Stimulated activated CD4-positive, alpha-beta T cell treated with anti-CD3 and anti-CD28 coated beads, Interleukin-15, amount 100 ng/mL, for 48 hours (primary cell): Measurements from ENCODE around the gene BOK.
A peak's percentile ranks its signal among the peaks of the same experiment; 100 is the strongest.

Experiments used
- DNase-seq, 2 donors: peaks; one replicate each; pipeline ENCODE4 v3.0.0-alpha.2; 2020; ENCODE audit warnings: low read depth in 2 of 2

The BOK gene

GRCh38 chr2:241598487-241598886, 39.9 kb downstream of the BOK start:
- DNase-seq: no peak

DNA sequence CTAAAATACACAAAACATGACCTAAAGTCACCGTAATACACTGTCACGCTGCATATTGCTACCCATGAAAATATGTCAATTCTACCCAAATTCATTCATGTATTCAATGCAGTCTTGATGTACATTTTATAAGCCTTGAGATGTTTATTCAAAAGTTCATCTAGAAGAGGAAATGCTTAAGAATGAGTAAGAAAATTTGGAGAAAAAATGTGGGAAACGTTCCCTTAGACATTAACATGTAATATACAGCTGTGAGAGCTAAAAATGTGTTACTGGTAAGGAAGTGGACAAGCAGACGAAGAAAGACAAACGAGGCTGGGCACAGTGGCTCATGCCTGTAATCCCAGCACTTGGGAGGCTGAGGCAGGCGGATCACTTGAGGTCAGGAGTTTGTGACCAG, 41.1 kb downstream of the BOK start:
- DNase-seq: no peak

DNA sequence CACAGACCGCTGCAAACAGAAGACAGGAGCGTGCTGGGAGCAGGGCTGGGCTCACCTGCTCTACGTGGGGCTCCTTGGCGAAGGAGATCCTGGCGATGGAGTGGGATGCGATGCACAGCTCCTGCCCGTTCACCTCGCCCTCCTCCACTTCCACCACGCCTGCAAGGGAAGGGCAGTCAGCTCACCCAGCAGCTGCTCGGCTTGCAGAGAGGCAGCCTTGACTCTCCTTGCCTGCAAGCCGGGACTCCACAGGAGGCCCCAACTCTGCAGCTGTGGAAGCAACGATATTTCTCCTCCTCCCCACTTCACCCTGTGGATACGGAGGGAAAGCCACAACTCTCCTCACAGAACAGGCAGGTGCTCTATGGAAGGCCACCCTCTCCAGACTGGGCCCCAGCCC, 43.3 kb downstream of the BOK start:
- no peak for DNase-seq

DNA sequence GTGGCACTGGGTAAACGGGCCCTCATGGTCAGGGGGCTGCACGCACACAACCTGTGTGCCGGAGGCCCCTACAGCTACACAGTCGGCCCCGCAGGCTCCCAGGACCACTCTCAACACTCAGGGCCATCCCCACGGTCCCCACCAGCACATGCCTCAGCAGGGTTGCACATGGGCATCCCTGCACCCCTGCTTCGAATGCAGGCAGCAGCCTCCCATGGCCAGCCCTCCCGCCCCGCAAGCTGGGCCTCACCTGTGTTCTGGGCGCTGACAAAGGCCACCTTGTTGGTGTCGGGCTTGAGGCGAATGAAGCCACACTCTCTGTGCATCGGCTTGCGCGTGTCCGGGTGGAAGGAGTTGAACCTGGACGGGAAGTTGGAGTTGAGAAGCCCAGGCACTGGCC, 44.2 kb downstream of the BOK start:
- DNase-seq: no peak

DNA sequence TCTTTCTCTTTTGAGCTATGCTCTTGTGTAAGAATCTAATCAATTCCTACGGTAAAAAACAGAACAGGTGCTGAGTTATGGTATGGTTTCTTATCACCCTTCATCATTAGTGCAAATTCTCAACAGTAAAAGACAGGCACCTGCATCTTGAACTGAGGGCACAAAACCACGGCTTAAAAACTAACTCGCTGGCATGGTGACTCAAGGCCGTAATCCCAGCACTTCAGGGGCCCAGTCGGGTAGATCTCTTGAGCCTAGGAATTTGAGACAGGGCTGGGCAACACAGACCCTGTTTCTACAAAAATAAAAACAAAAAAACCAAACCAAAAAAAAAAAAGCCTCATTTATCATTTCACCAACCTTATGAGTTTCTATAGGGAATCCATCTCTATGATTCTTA, 45.1 kb downstream of the BOK start:
- DNase-seq: no peak

DNA sequence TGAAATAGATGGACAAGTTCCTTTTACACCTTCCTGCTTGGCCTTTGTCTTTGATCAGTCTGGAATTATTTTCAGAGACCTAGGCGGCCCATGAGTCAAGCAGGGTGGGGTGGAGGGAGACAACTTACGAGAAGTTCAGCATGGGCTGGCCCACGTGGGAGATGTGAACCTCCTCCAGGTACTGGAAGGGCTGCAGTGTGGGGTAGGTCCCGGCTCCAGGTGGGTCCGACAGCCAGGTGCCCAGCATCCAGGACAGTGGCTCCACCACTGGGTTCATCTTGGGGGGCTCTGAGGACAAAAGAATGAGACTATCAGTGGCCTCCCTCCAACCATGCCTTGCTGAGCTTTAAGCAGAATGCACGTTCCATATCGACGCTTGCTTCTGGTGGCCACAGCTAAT, 47.6 kb downstream of the BOK start:
- DNase-seq: no peak

- DNase-seq: no peak
Measured at GRCh38 chr2:241607162-241607885, 48.8 kb downstream of the BOK start.

GRCh38 chr2:241608881-241609280, 50.3 kb downstream of the BOK start:
- DNase-seq: no peak

GRCh38 chr2:241609859-241610793, 51.6 kb downstream of the BOK start:
- DNase-seq: peak; percentile 80 to 90

DNA sequence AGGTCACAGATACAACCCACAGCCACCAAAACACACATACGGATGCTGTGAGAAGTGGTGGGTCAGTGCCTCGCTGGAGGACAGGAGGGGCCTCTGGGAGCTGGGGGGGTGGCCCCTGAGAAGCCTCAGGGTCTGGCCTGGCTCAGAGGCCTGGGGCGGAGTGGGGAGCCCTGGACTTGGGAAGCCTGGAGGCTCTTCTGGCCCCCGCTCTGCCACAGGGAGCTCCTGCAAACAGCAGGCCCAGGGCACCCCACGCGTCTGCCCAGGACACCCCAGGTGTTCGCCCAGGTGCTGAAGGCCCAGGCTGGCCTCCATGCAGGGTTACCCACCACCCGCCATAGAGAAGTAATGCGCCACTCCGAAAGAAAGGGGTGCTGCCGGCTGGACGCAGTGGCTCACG, 52.5 kb downstream of the BOK start:
- DNase-seq: no peak

DNA sequence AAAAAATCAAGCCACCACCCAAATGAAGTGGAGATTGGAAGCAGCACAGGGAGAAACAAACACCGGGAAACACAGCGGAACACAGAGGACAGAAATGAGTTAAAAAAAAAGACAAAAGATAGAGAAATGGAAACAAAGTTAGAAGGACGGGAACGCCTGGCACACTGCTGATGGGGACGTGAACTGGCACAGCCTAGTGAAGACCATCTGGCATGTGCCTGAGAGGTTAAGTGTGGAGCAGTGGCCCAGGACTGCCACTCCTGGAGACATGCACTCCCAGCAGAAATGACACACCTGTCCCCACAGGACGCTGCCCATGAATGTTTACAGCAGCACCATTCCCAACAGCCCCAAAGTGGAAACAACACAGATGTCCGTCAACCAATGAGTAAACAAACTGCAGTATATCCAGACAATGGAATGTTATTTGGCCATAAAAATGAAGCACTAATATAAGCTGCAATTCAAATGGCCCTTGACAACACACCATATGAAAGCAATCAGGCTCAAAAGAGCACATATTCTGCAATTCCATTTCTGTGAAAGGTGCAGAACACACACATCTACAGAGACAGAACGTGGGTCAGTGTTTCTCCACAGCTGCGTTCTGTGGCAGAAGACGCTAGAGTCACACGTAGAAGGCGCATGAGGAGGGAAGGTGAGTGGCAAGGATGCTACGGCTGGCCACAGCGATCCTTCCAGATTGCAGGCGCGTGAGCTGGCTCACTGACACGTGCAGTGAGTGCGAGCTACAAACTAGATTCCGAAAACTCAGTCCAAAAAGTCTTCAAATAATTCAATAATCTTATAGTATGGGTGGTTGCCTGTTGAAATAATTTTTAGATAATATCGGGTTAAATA, 53.8 kb downstream of the BOK start:
- no peak for DNase-seq

- no peak for DNase-seq
Measured at GRCh38 chr2:241613017-241613780, 54.7 kb downstream of the BOK start.

DNA sequence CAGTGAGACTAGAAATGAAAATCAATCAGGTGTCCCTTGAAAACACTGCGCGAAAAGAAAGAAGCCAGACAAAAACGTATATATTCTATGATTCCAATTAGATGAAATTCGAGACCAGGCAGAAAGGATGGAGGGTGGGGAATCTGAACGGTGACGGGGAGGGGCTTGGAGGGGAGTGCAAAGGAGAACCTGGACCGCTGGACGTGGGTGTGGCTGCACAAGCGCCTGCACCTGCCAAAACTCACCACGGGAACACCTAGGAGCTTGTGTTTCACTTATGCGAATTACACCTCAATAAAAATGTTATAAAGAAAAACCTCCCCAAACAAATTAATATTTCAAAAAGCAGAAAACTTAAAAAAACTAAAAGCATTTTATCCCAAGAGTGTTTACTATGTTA, 56.5 kb downstream of the BOK start:
- no peak for DNase-seq

DNA sequence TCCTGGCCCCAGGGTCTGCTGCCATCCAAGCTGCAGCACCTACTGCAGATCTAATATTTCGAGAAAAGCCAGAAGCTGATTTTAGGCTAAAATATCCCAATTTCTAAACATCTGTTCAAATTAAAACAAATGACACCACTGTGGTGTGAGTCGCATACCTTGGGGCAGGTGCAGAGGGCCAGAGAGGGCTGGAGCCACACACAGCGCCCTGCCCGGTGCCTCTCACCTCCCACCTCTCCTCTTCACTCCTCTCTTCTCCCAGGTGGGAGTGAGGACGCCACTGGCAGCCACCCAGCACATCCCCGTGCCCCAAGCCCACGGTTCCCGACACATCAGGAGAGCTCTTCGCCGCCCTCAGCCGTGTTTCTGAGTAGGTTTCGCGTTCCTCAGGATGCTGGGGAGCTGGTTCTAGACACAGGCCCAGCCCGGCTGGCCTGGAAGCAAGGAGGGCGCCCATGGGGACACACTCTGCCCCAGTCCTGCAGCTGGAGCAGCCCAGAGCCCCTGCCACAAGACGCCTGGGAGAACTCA, 57.0 kb downstream of the BOK start:
- no peak for DNase-seq

DNA sequence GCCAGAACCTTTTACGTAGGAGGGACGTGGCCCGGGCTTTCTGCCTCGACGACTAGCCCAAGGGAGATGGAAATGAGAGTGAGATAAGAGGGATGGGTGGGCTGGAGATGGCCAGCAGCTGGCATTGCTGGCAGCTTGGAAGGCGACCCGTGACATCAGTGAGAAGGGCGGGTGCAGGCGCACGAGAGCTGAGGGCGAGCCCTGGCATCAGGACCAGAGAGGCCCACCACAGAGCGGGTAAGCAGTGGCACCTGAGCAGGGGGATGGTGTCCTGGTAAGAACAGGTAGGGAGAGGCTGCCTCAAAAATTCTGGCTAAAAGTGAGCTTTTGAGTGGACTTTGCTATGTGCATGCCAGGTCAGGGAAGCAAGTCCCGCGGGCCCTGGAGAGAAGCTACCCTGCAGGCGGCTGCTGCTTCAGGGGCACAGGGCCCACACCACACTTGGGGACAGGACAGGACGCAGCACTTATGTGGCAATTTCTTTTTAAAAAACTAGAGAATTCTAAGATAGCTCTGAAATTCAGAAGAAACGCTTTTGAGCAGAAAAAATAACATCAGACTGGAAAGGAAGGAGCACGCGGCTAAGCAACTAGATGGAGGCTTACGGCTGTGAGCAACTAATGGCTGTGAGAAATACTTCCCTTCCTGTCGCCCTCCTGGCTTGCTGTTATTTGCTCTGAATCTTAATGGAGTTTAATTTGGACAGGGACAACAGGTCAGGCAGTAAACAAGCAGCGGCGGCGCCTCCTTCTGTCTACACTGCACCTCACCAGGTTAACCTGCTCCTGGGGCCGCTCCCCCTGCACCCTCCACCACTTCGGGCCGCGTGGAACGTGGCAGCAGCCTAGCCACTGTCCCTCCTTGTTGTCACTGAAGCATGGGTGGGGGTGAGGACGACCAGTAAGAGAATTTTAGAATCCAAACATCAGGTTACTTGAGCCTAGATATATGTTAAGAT, 57.9 kb downstream of the BOK start:
- no peak for DNase-seq

DNA sequence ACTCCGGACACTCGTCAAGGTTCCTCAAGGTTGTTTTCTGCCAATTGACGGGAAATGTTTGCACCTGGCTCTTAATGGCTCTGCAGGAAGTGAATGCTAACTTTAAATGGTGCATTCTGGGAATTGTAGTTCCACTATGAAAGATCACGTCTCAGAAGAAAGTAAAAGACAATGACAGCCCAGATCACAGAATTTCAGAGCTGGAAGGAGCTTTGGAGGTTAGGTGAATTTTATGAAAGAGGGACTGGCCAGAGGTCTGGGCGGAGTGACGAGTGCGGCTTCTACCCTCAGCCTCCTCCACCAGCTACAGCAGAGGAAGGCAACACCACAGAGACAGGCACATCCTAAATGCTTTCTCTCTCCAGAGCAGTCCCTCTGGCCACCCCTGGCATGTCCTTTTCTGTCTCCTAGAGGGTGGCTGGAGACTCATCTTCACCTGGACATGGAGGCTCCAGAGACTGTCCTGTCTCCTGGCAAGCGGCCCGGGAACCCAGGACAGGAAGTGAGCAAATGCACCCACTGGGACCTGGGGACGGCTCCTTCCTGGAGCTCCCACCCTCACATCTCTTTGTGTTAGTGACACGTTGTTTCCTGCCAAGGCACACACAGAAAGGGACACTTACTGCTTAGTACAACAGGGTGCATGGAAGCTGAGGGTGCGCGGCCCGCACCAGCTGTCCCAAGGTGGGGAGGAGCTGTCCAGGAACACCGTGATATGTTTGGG, 59.0 kb downstream of the BOK start:
- peak in 1 of 2 donors; percentile 16 for DNase-seq

GRCh38 chr2:241618296-241618805, 59.8 kb downstream of the BOK start:
- no peak for DNase-seq

- DNase-seq: no peak
Measured at GRCh38 chr2:241618829-241619228, 60.3 kb downstream of the BOK start.
